IMR-90 (cell line): ENCODE data around the gene RHBDD1. TPM values are rescaled to one million over a fixed set of nuclear protein-coding genes. Genes with fewer than 3 reads are reported as not detected.

Experiments used
- ATAC-seq: fragments of 200-7000 bp; cut with Tn5 transposase; 2 replicates; pipeline ENCODE4 v1.9.1; 2020; ENCODE audit warnings: low read depth, mild to moderate bottlenecking, moderate library complexity
- BruUV-seq: library from RNA; stranded (reverse); fragments of 400-500 nt; replicated peaks from 2 replicates; lab custom pipeline; 2021; lab: Mats Ljungman, UMichigan
- CTCF ChIA-PET: fragments of 300-600 bp; formaldehyde crosslinking; extraction: SDS; loops from one replicate; lab custom pipeline; 2021; ENCODE audit warnings: antibody characterized with exemption; lab: Yijun Ruan, JAX
- POLR2A ChIA-PET: fragments of 300-600 bp; sonication (Branson Sonifier 250); formaldehyde crosslinking; loops from one replicate; lab custom pipeline; 2022; ENCODE audit warnings: antibody characterized with exemption; ENCODE audit not compliant: unreplicated experiment; lab: Charles Lee
- DNase-seq: peaks from one replicate; pipeline ENCODE4 v3.0.0; 2013
- H2AFZ ChIP-seq: replicated peaks from 2 replicates; pipeline ENCODE3; 2013; ENCODE audit warnings: low read length, mild to moderate bottlenecking; ENCODE audit not compliant: poor library complexity
- H2AK5ac ChIP-seq: 2 replicates; pipeline ENCODE4 v1.6.1; 2013; ENCODE audit warnings: low read depth, low read length, inconsistent platforms
- H2AK9ac ChIP-seq: replicated peaks from 2 replicates; pipeline ENCODE3; 2013; ENCODE audit warnings: mild to moderate bottlenecking, low read depth, low read length, moderate library complexity; ENCODE audit not compliant: poor library complexity
- H2BK120ac ChIP-seq: 2 replicates; pipeline ENCODE4 v1.6.1; 2013; ENCODE audit warnings: low read depth, low read length, inconsistent platforms
- H2BK15ac ChIP-seq: 3 replicates; pipeline ENCODE4 v1.6.1; 2013; ENCODE audit warnings: low read depth, low read length, inconsistent platforms
- H2BK20ac ChIP-seq: 2 replicates; pipeline ENCODE4 v1.6.1; 2013; ENCODE audit warnings: low read depth, mild to moderate bottlenecking, inconsistent platforms, low read length, moderate library complexity
- H2BK5ac ChIP-seq: 2 replicates; pipeline ENCODE4 v1.6.1; 2013; ENCODE audit warnings: mild to moderate bottlenecking, low read depth, low read length, inconsistent platforms; ENCODE audit not compliant: poor library complexity, severe bottlenecking
- H3K14ac ChIP-seq: replicated peaks from 2 replicates; pipeline ENCODE4 v1.6.1; 2013; ENCODE audit warnings: low read depth, low read length, inconsistent platforms
- H3K18ac ChIP-seq: 2 replicates; pipeline ENCODE4 v1.6.1; 2013; ENCODE audit warnings: low read depth, low read length, control low read depth
- H3K23ac ChIP-seq: 2 replicates; pipeline ENCODE4 v1.6.1; 2013; ENCODE audit warnings: low read depth, low read length, inconsistent platforms
- H3K27ac ChIP-seq: 2 replicates; pipeline ENCODE4 v1.5.1; 2013; ENCODE audit warnings: mild to moderate bottlenecking, control low read depth, low read length; ENCODE audit not compliant: insufficient read depth
- H3K27me3 ChIP-seq: 2 replicates; pipeline ENCODE4 v1.6.1; 2013; ENCODE audit warnings: low read length; ENCODE audit not compliant: control insufficient read depth, insufficient read depth
- H3K36me3 ChIP-seq: 2 replicates; pipeline ENCODE4 v1.6.1; 2013; ENCODE audit warnings: low read length, mixed read lengths; ENCODE audit not compliant: control insufficient read depth, insufficient read depth
- H3K4ac ChIP-seq: 2 replicates; pipeline ENCODE4 v1.6.1; 2013; ENCODE audit warnings: low read depth, low read length, inconsistent platforms
- H3K4me1 ChIP-seq: 2 replicates; pipeline ENCODE4 v1.6.1; 2013; ENCODE audit warnings: low read length, mixed read lengths; ENCODE audit not compliant: control insufficient read depth, insufficient read depth
- H3K4me2 ChIP-seq: 2 replicates; pipeline ENCODE4 v1.6.1; 2013; ENCODE audit warnings: low read depth, mild to moderate bottlenecking, control low read depth, low read length, moderate library complexity
- H3K4me3 ChIP-seq: 2 replicates; pipeline ENCODE4 v1.5.1; 2013; ENCODE audit warnings: low read depth, mild to moderate bottlenecking, control low read depth, low read length, moderate library complexity; ENCODE audit not compliant: insufficient read depth
- H3K56ac ChIP-seq: 2 replicates; pipeline ENCODE4 v1.6.1; 2013; ENCODE audit warnings: low read length, inconsistent platforms; ENCODE audit not compliant: insufficient read depth; ENCODE audit errors: extremely low read depth
- H3K79me1 ChIP-seq, 2 experiments: 2 replicates each; pipeline ENCODE4 v1.6.1; 2013; ENCODE audit warnings: low read length in 2 of 2, inconsistent platforms in 1 of 2, low read depth in 1 of 2
- H3K9ac ChIP-seq: 2 replicates; pipeline ENCODE4 v1.6.1; 2013; ENCODE audit warnings: low read depth, low read length, control low read depth
- H3K9me1 ChIP-seq: 2 replicates; pipeline ENCODE4 v1.6.1; 2013; ENCODE audit warnings: low read length, inconsistent platforms; ENCODE audit not compliant: insufficient read depth
- H3K9me3 ChIP-seq: 2 replicates; pipeline ENCODE4 v1.6.1; 2013; ENCODE audit warnings: low read length; ENCODE audit not compliant: control insufficient read depth, insufficient read depth
- H4K20me1 ChIP-seq: 2 replicates; pipeline ENCODE4 v1.6.1; 2013; ENCODE audit warnings: low read length, inconsistent platforms; ENCODE audit not compliant: insufficient read depth
- H4K5ac ChIP-seq: 2 replicates; pipeline ENCODE4 v1.6.1; 2013; ENCODE audit warnings: mild to moderate bottlenecking, low read depth, low read length, control low read depth
- H4K8ac ChIP-seq, 2 experiments: 2 replicates each; pipeline ENCODE4 v1.6.1; 2013; ENCODE audit warnings: low read depth in 2 of 2, low read length in 2 of 2, control low read depth in 1 of 2, inconsistent platforms in 1 of 2
- H4K91ac ChIP-seq: 2 replicates; pipeline ENCODE4 v1.6.1; 2013; ENCODE audit warnings: low read depth, low read length, inconsistent platforms; ENCODE audit not compliant: insufficient read depth
- MAFK ChIP-seq: IDR thresholded peaks from 2 replicates; pipeline ENCODE4 v1.6.1; 2012; ENCODE audit warnings: low read depth, low read length, improper control_type of control experiment
- POLR2A ChIP-seq: IDR thresholded peaks from 2 replicates; pipeline ENCODE4 v1.6.1; 2012; ENCODE audit warnings: mild to moderate bottlenecking, low read depth, low read length
- WGBS, 2 experiments: methylation state at CpG; one replicate each; pipeline versions ENCODE4 v1.1.5 to v1.1.7; 2013; ENCODE audit warnings: missing lambda C conversion rate in 2 of 2; ENCODE audit not compliant: insufficient read length in 1 of 2; ENCODE audit errors: extremely low coverage in 2 of 2; 5-methylcytosine and 5-hydroxymethylcytosine counted together
- dilution Hi-C: fragments of 300-500 bp; cut with HindIII; formaldehyde crosslinking; loops from one replicate; pipeline ENCODE4 v1.14.3; 2018; ENCODE audit warnings: low sequenced_read_pairs; ENCODE audit not compliant: unreplicated experiment
- in situ Hi-C: fragments of 300-500 bp; cut with MboI; formaldehyde crosslinking; loops from 3 replicates; pipeline ENCODE4 v1.14.3; 2019; ENCODE audit warnings: low sequenced_read_pairs, inconsistent platforms, mixed read lengths
- intact Hi-C: fragments of 100-400 bp; cut with micrococcal nuclease; formaldehyde crosslinking; loops from 2 replicates; pipeline ENCODE4 v1.10.0; 2022
- polyA plus RNA-seq, 3 experiments: library from polyadenylated mRNA; depleted of rRNA; stranded (reverse); fragments of >200 nt; gene quantifications; 2 replicates each; pipeline ENCODE4 v1.2.3, GENCODE V29; 2012; ENCODE audit warnings: low replicate concordance in 1 of 3
- total RNA-seq: library from RNA; depleted of rRNA; stranded (reverse); fragments of >200 nt; gene quantifications from 2 replicates; pipeline ENCODE4 v1.2.3, GENCODE V29; 2012

RHBDD1 gene
- total and polyA plus RNA-seq, 2 of the 4 experiments (the other 2 are of a cell fraction), result 9.7 to 14.0 TPM

DNA sequence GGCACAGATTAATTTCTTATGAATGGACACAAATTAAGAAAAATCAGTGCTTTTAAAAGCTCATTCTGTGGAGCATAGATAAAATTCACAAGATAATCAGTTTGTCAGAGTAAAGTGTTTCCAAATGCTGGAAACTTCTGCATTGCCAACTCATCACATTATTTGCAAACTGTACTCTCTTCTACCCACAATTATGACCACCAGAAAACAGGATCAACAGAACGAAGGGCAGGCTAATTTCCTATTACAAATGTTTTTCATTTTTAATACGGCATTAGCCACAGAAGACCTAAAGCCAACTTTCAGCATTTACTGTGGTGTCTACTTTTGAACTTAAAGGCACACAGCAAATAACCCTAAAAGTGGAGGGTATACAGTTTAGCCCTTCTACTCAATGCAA, 42.2 kb upstream of the RHBDD1 start:
- H2BK15ac ChIP-seq, result peak overlapping the region; percentile 74; the same call in 1 of the 3 replicates
- peaks cover 10% of the 10 kb centered on the region; the same call in 1 of the 2 replicates for H3K9me1 ChIP-seq
- no TSS peak for BruUV-seq
- peak overlapping the region; percentile 78 for H3K4me3 ChIP-seq
- DNase-seq (peak; percentile 18), ATAC-seq (no peak)
- peak overlapping the region; percentile 85 for H3K4me2 ChIP-seq
- TF ChIP-seq POLR2A, result no peak
- TF ChIP-seq MAFK, result peak; percentile 74
- H3K9me3 ChIP-seq, result no peaks in the 10 kb centered on the region
- no peak overlapping the region for H2AFZ ChIP-seq
- intact Hi-C loops, result loop anchor here (2.0 to 10.0 kb wide), 9 partner anchors 36 to 905 kb away; no protein-coding TSS in a partner anchor
- H4K91ac ChIP-seq, result peak overlapping the region; percentile 84
- H3K14ac ChIP-seq, result peak overlapping the region; percentile 82
- POLR2A ChIA-PET, result no interaction called here
- dilution Hi-C loops, result no loop called here
- H3K9ac ChIP-seq, result peak overlapping the region; percentile 92
- H3K4me1 ChIP-seq, result peaks cover 8% of the 10 kb centered on the region
- H4K20me1 ChIP-seq, result peaks cover 42% of the 10 kb centered on the region
- H3K23ac ChIP-seq, result peak overlapping the region; percentile 97
- peak overlapping the region; percentile 97; the same call in 1 of the 2 replicates for H3K27ac ChIP-seq
- peak overlapping the region; percentile 99 for H2BK5ac ChIP-seq
- H3K4ac ChIP-seq, result peak overlapping the region; percentile 89; the same call in 1 of the 2 replicates
- in situ Hi-C loops, result loop anchor here (5.0 to 25.0 kb wide), 3 partner anchors 139 to 1681 kb away; no protein-coding TSS in a partner anchor
- H3K27me3 ChIP-seq, result no peaks in the 10 kb centered on the region
- peak overlapping the region; percentile 86 for H2BK120ac ChIP-seq
- H3K79me1 ChIP-seq, result peaks cover 0 to 15% of the 10 kb centered on the region in 2 experiments; a peak in 2 of 4 replicates
- H2AK9ac ChIP-seq, result no peak overlapping the region
- H2BK20ac ChIP-seq, result peak overlapping the region; percentile 84
- peak overlapping the region; percentile 70 to 82 for H4K8ac ChIP-seq
- H2AK5ac ChIP-seq, result peak overlapping the region; percentile 54; the same call in 1 of the 2 replicates
- peaks cover 64% of the 10 kb centered on the region for H3K36me3 ChIP-seq
- peak overlapping the region; percentile 78 for H4K5ac ChIP-seq
- no CpG with 5 or more reads among the region's 2 CpGs for WGBS, 2 experiments
- peak overlapping the region; percentile 95 for H3K18ac ChIP-seq
- CTCF ChIA-PET, result interaction anchor here (0.9 kb wide), 1 partner anchor 676 kb away, joined by 3 read pairs; no protein-coding TSS in a partner anchor
- peak overlapping the region; percentile 91 for H3K56ac ChIP-seq
